Measurements from ENCODE around the gene MMP25. TPM values are rescaled to one million over a fixed set of nuclear protein-coding genes. Genes with fewer than 3 reads are reported as not detected.

MMP25 gene
- total and polyA plus RNA-seq, 9 of the 15 experiments (the other 6 are each of a cell fraction or from before 2014, with no cell fraction given) = 0.03 to 0.04 TPM; not detected in 7

GRCh38 chr16:3059041-3059722, 12.8 kb downstream of the MMP25 start (continued):
- no peak for TF ChIP-seq ZNF655 (CRISPR knock-in tag; IDR thresholded peaks at IDR 0.05)
- no peak for TF ChIP-seq ZNF75A (CRISPR knock-in tag; IDR thresholded peaks at IDR 0.05)
- no peak for TF ChIP-seq ZNF717 (CRISPR knock-in tag; IDR thresholded peaks at IDR 0.05)
- TF ChIP-seq PURB (CRISPR knock-in tag; IDR thresholded peaks at IDR 0.05; ENCODE audit: low read depth) = no peak
- no peak for TF ChIP-seq PPARD (CRISPR knock-in tag; IDR thresholded peaks at IDR 0.05)
- no peak for TF ChIP-seq BRCA1 (IDR thresholded peaks at IDR 0.05)
- no peak for TF ChIP-seq BRCA1 (CRISPR knock-in tag; IDR thresholded peaks at IDR 0.05)
- TF ChIP-seq UBTF (IDR thresholded peaks at IDR 0.05; ENCODE audit: borderline replicate concordance in 1 of 2, low read depth in 2 of 2, low read length in 2 of 2) = 0 out of 4 replicates have a peak, but pooled peaks of 1 of the 2 experiments have one; percentile 21
- TF ChIP-seq ESRRB (CRISPR knock-in tag; IDR thresholded peaks at IDR 0.05; ENCODE audit: borderline replicate concordance) = no peak
- TF ChIP-seq HDGF (IDR thresholded peaks at IDR 0.05) = no peak
- no peak for TF ChIP-seq ZFPM2 (CRISPR knock-in tag; IDR thresholded peaks at IDR 0.05)
- TF ChIP-seq TAF1 (IDR thresholded peaks at IDR 0.05; ENCODE audit: control insufficient read depth, extremely low read depth, insufficient read depth, low read length, severe bottlenecking) = no peak
- peak; percentile 47; the same call in 1 of the 2 replicates for TF ChIP-seq ERF (CRISPR knock-in tag; IDR thresholded peaks at IDR 0.05)
- no peak for TF ChIP-seq ZHX1 (conservative IDR thresholded peaks at IDR 0.05; ENCODE audit: low read length)
- TF ChIP-seq ZNF175 (CRISPR knock-in tag; IDR thresholded peaks at IDR 0.05; ENCODE audit: low read depth) = 0 out of 2 replicates have a peak, but pooled peaks have one; percentile 74
- TF ChIP-seq SIRT6 (IDR thresholded peaks at IDR 0.05; ENCODE audit: low read depth, low read length) = no peak
- TF ChIP-seq GTF2F1 (IDR thresholded peaks at IDR 0.05; ENCODE audit: low read depth, low read length) = no peak
- TF ChIP-seq ARNT (IDR thresholded peaks at IDR 0.05) = no peak
- peak; percentile 96 for TF ChIP-seq DEAF1 (CRISPR knock-in tag; IDR thresholded peaks at IDR 0.05)
- TF ChIP-seq PTTG1 (tag; IDR thresholded peaks at IDR 0.05; ENCODE audit: low read depth) = no peak

All from K562 (cell line).